Thymus (tissue), 11 donors: ENCODE measurements around the gene KCNMB2. TPM values are rescaled to one million over a fixed set of nuclear protein-coding genes. Genes with fewer than 3 reads are reported as not detected.
"Not testable (repeated sequence)": the region's sequence is repeated elsewhere in the genome, so short reads cannot be mapped to it uniquely, and the experiment has no call there.

Experiments
- DNase-seq, 9 donors: peaks; one replicate each; pipeline ENCODE4 v3.0.0-alpha.2; 2013; ENCODE audit warnings: low spot score in 9 of 9, low read depth in 6 of 9, missing footprints in 1 of 9
- H3K27ac ChIP-seq, 2 donors: one replicate each; pipeline ENCODE4 v1.5.1; 2013; ENCODE audit warnings: control low read depth in 1 of 2, low read depth in 1 of 2, low read length in 1 of 2, mild to moderate bottlenecking in 1 of 2, moderate library complexity in 1 of 2
- H3K27me3 ChIP-seq, 2 donors: one replicate each; pipeline ENCODE4 v1.5.1; 2013; ENCODE audit warnings: low read length in 1 of 2; ENCODE audit not compliant: control insufficient read depth in 2 of 2, insufficient read depth in 1 of 2
- H3K36me3 ChIP-seq, 2 donors: one replicate each; pipeline ENCODE4 v1.5.1; 2013; ENCODE audit warnings: low read length in 1 of 2, mild to moderate bottlenecking in 1 of 2, moderate library complexity in 1 of 2; ENCODE audit not compliant: control insufficient read depth in 2 of 2, insufficient read depth in 2 of 2
- H3K4me1 ChIP-seq, 2 donors: one replicate each; pipeline ENCODE4 v1.5.1; 2013; ENCODE audit warnings: low read length in 2 of 2; ENCODE audit not compliant: control insufficient read depth in 2 of 2, insufficient read depth in 2 of 2
- H3K4me3 ChIP-seq, 2 donors: one replicate each; pipeline ENCODE4 v1.5.1; 2013; ENCODE audit warnings: low read length in 2 of 2, control low read depth in 1 of 2, mild to moderate bottlenecking in 1 of 2
- H3K9me3 ChIP-seq, 2 donors: one replicate each; pipeline ENCODE4 v1.5.1; 2013; ENCODE audit warnings: low read length in 1 of 2, mild to moderate bottlenecking in 1 of 2; ENCODE audit not compliant: control insufficient read depth in 2 of 2, insufficient read depth in 1 of 2
- whole genome bisulfite sequencing: extraction: QIAGEN DNeasy Blood & Tissue Kit; methylation state at CpG from one replicate; pipeline ENCODE4 v1.1.7; 2013; 5-methylcytosine and 5-hydroxymethylcytosine counted together
- polyA plus RNA-seq: library from polyadenylated mRNA; stranded (reverse); fragments of 200-250 nt; gene quantifications from one replicate; pipeline ENCODE4 v1.2.3, GENCODE V29; 2013
- total RNA-seq: library from RNA; stranded (reverse); fragments of 120-200 nt; gene quantifications from one replicate; pipeline ENCODE4 v1.2.4, GENCODE V29; 2013
- donor health status: healthy.

KCNMB2 gene
- total and polyA plus RNA-seq, 2 donors, result 0.09 to 0.19 TPM

GRCh38 chr3:178529606-178530225 is 6.5 kb upstream of the KCNMB2 start:
- Histone ChIP-seq H3K36me3 (no peaks in the 10 kb centered on the region), H3K27me3 (no peaks in the 10 kb centered on the region), H3K4me1 (no peaks in the 10 kb centered on the region), H3K9me3 (no peaks in the 10 kb centered on the region), H3K27ac (no peak overlapping the region), H3K4me3 (no peak overlapping the region)
- no peak for DNase-seq

GRCh38 chr3:178532476-178532875 is 3.8 kb upstream of the KCNMB2 start:
- H3K4me3 ChIP-seq, result no peak overlapping the region

GRCh38 chr3:178537122-178537705 is 978 bp downstream of the KCNMB2 start:
- peaks cover 0 to 11% of the 10 kb centered on the region in 2 donors for H3K27me3 ChIP-seq
- no peaks in the 10 kb centered on the region for H3K9me3 ChIP-seq
- no peak for DNase-seq
- no peak overlapping the region for H3K27ac ChIP-seq
- H3K4me1 ChIP-seq, result no peaks in the 10 kb centered on the region
- WGBS, result 48% methylated on average over 7 of the region's 7 CpGs
- H3K4me3 ChIP-seq, result no peak overlapping the region
- no peaks in the 10 kb centered on the region for H3K36me3 ChIP-seq

More at GRCh38 chr3:178532476-178532875, 3.8 kb upstream of the KCNMB2 start:
- peaks cover 0 to 11% of the 10 kb centered on the region in 2 donors for H3K27me3 ChIP-seq
- no peaks in the 10 kb centered on the region for H3K9me3 ChIP-seq
- no peaks in the 10 kb centered on the region for H3K4me1 ChIP-seq
- WGBS, result 94% methylated on average over 2 of the region's 2 CpGs
- H3K27ac ChIP-seq, result no peak overlapping the region
- H3K36me3 ChIP-seq, result no peaks in the 10 kb centered on the region
- DNase-seq, result no peak

GRCh38 chr3:178538056-178538455 is 1.8 kb downstream of the KCNMB2 start:
- Histone ChIP-seq H3K36me3 (no peaks in the 10 kb centered on the region), H3K4me3 (no peak overlapping the region), H3K27me3 (peaks cover 0 to 11% of the 10 kb centered on the region in 2 donors), H3K4me1 (no peaks in the 10 kb centered on the region), H3K9me3 (no peaks in the 10 kb centered on the region), H3K27ac (no peak overlapping the region)
- DNase-seq, result no peak
- 89% methylated on average over 4 of the region's 4 CpGs for WGBS

GRCh38 chr3:178540184-178540583 is 3.9 kb downstream of the KCNMB2 start:
- H3K36me3 ChIP-seq, result no peaks in the 10 kb centered on the region
- no peak overlapping the region for H3K4me3 ChIP-seq
- no peak overlapping the region for H3K27ac ChIP-seq
- no peaks in the 10 kb centered on the region for H3K4me1 ChIP-seq
- WGBS, result 96% methylated on average over 3 of the region's 3 CpGs
- no peak for DNase-seq
- H3K9me3 ChIP-seq, result no peaks in the 10 kb centered on the region
- peaks cover 0 to 11% of the 10 kb centered on the region in 2 donors for H3K27me3 ChIP-seq

- 80% methylated on average over 3 of the region's 3 CpGs for WGBS
- DNase-seq, result no peak
- H3K9me3 ChIP-seq, result no peaks in the 10 kb centered on the region
- no peak overlapping the region for H3K4me3 ChIP-seq
- no peak overlapping the region for H3K27ac ChIP-seq
- H3K4me1 ChIP-seq, result no peaks in the 10 kb centered on the region
- no peaks in the 10 kb centered on the region for H3K36me3 ChIP-seq
- H3K27me3 ChIP-seq, result no peaks in the 10 kb centered on the region
Measured at GRCh38 chr3:178545337-178545736, 9.1 kb downstream of the KCNMB2 start.

GRCh38 chr3:178546079-178546478 is 9.8 kb downstream of the KCNMB2 start:
- no peaks in the 10 kb centered on the region for H3K4me1 ChIP-seq
- DNase-seq, result no peak
- H3K36me3 ChIP-seq, result no peaks in the 10 kb centered on the region
- no peak overlapping the region for H3K4me3 ChIP-seq
- no peak overlapping the region for H3K27ac ChIP-seq
- 65% methylated on average over 1 of the region's 1 CpG for WGBS
- H3K27me3 ChIP-seq, result no peaks in the 10 kb centered on the region
- H3K9me3 ChIP-seq, result no peaks in the 10 kb centered on the region

- not testable (repeated sequence) for H3K36me3 ChIP-seq, H3K27ac ChIP-seq, H3K27me3 ChIP-seq, H3K4me1 ChIP-seq, H3K9me3 ChIP-seq, H3K4me3 ChIP-seq, DNase-seq
- WGBS, result 93% methylated on average over 3 of the region's 3 CpGs
Measured at GRCh38 chr3:178549426-178549825, 13.2 kb downstream of the KCNMB2 start.

- H3K36me3 ChIP-seq, result no peaks in the 10 kb centered on the region
- no peak overlapping the region for H3K4me3 ChIP-seq
- H3K4me1 ChIP-seq, result no peaks in the 10 kb centered on the region
- H3K27me3 ChIP-seq, result no peaks in the 10 kb centered on the region
- no peak overlapping the region for H3K27ac ChIP-seq
- H3K9me3 ChIP-seq, result no peaks in the 10 kb centered on the region
- DNase-seq, result no peak
- 81% methylated on average over 7 of the region's 7 CpGs for WGBS
Measured at GRCh38 chr3:178551916-178552321, 15.7 kb downstream of the KCNMB2 start.
